Stimulated activated naive CD8-positive, alpha-beta T cell treated with anti-CD3 and anti-CD28 coated beads, Interleukin-15, amount 100 ng/mL, for 72 hours (primary cell): ENCODE data around the gene TYRP1.
"Not testable (repeated sequence)": the region's sequence is repeated elsewhere in the genome, so short reads cannot be mapped to it uniquely, and the experiment has no call there.

Experiments
- ATAC-seq: fragments of 150-1000 bp; cut with Tn5 transposase; 2 replicates; pipeline ENCODE4 v1.10.0; 2021; ENCODE audit warnings: mild to moderate bottlenecking, moderate library complexity
- DNase-seq, 2 donors: peaks; one replicate each; pipeline ENCODE4 v3.0.0; 2021 to 2022
- H3K27ac Mint-ChIP-seq, 2 donors: one replicate each; pipeline ENCODE4 v1.8.0; 2022; ENCODE audit warnings: mild to moderate bottlenecking in 2 of 2, mixed read lengths in 2 of 2, moderate library complexity in 2 of 2
- H3K27me3 Mint-ChIP-seq: one replicate; pipeline ENCODE4 v1.8.0; 2022; ENCODE audit warnings: mixed read lengths
- H3K4me1 Mint-ChIP-seq: one replicate; pipeline ENCODE4 v1.8.0; 2022; ENCODE audit warnings: mild to moderate bottlenecking, mixed read lengths
- H3K4me3 Mint-ChIP-seq, 2 donors: one replicate each; pipeline ENCODE4 v1.8.0; 2022; ENCODE audit warnings: mild to moderate bottlenecking in 2 of 2, mixed read lengths in 2 of 2, moderate library complexity in 1 of 2
- H3K9me3 Mint-ChIP-seq, 2 donors: one replicate each; pipeline ENCODE4 v1.8.0; 2022; ENCODE audit warnings: mixed read lengths in 2 of 2

Gene TYRP1

GRCh38 chr9:12693141-12693540 is at the start of gene TYRP1:
TYRP1 (plus strand) TSS chr9:12693385; CDS start chr9:12693997, 612 bp downstream.
- DNase-seq (no peak), ATAC-seq (no peak)
- H3K4me3 Mint-ChIP-seq: no peak within 1 kb of the TSS
- H3K27me3 Mint-ChIP-seq: no peaks in the 10 kb centered on the region
- no peaks in the 10 kb centered on the region for H3K4me1 Mint-ChIP-seq
- peaks cover 9 to 15% of the 10 kb centered on the region in 2 donors for H3K9me3 Mint-ChIP-seq
- no peak within 1 kb of the TSS for H3K27ac Mint-ChIP-seq

DNA sequence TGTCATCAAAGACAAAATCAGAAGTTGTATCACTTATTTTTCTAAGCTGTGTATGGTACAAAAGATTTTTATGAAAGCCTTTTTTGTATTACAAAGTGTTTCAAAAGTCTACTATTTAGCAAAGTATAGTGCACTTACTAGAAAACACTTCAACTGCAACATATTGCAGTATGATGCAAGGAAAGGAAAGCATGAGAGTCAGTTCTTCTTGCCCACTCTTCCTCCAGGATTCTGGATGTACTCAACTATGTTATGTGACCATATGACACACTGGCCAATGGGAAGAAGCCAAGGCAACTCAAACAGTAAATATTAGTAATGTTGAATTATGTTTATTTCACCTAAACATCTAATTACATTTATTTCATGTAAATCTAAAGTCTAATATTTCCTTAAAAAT is 49.5 kb upstream of the TYRP1 start:
- Mint-ChIP-seq H3K4me3 (no peak overlapping the region), H3K27me3 (no peaks in the 10 kb centered on the region), H3K9me3 (peaks cover 14 to 17% of the 10 kb centered on the region in 2 donors)

DNA sequence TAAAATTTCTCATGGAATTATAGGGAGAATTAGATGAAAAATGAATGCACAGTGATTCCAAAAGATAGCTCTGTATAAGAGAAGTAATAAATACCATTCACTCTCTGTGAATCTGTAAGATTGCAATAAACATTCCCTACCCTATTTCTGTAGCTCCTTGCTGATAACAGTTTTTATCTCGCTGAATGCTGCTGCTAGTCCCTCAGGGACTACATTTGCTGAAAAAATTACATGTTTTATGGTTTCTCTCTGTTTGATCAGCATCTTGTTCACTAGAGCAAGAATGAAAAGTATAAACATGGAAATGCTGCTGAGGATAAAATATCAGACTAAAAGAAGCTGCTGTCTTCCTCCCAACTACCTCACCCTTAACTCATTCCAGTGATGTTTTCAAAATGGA is 44.3 kb upstream of the TYRP1 start:
- no peaks in the 10 kb centered on the region for H3K27me3 Mint-ChIP-seq
- H3K4me3 Mint-ChIP-seq: no peak overlapping the region
- H3K4me1 Mint-ChIP-seq: no peaks in the 10 kb centered on the region
- DNase-seq (no peak), ATAC-seq (no peak)
- H3K27ac Mint-ChIP-seq: no peak overlapping the region
- H3K9me3 Mint-ChIP-seq: peaks cover 14 to 24% of the 10 kb centered on the region in 2 donors

More for the DNA sequence above, 49.5 kb upstream of the TYRP1 start:
- ATAC-seq: no peak
- Mint-ChIP-seq H3K27ac (no peak overlapping the region), H3K4me1 (no peaks in the 10 kb centered on the region)
- no peak for DNase-seq

DNA sequence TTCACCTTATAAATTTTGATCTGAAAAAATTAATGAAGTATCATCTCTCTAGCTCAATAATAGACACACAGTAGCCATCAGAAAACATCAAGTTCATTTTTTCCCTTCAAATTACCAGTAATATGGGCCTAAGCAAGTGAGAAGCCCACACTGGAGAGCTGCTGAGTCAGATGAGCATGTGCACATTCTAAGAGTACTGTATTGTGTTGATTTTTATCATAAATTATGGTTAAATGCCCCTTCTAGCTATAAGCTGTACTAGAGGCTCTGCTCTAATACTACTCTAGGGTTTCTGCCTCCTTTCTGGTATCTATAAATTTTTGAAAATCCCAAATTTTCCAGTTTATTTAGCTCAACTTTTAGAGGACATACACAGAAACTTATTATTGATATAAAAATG is 42.1 kb upstream of the TYRP1 start:
- no peaks in the 10 kb centered on the region for H3K4me1 Mint-ChIP-seq
- H3K27ac Mint-ChIP-seq: no peak overlapping the region
- H3K9me3 Mint-ChIP-seq: peaks cover 13 to 27% of the 10 kb centered on the region in 2 donors
- DNase-seq (no peak), ATAC-seq (no peak)
- H3K27me3 Mint-ChIP-seq: no peaks in the 10 kb centered on the region
- H3K4me3 Mint-ChIP-seq: no peak overlapping the region

DNA sequence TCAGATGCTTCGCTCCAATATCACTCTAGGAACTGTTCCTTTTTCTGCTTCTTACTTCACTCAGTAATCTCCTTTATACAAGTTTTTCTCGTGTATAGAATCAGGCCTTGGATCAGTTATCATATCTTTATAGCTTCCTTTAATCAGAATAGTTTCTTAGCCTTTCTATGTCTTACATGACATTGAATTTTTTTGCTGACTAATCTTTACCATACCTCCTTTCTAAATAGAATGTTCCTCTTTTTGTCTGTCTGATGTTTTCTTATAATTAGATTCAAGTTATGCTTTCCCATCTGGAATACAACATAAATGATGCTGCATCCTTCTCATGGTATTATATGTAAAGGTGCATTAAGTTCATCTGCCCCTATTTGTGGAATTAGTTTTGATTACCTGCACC is 40.2 kb upstream of the TYRP1 start:
- H3K27me3 Mint-ChIP-seq: no peaks in the 10 kb centered on the region
- DNase-seq (no peak), ATAC-seq (no peak)
- H3K27ac Mint-ChIP-seq: no peak overlapping the region
- no peaks in the 10 kb centered on the region for H3K4me1 Mint-ChIP-seq
- H3K4me3 Mint-ChIP-seq: no peak overlapping the region
- H3K9me3 Mint-ChIP-seq: peaks cover 0 to 13% of the 10 kb centered on the region in 2 donors

- Mint-ChIP-seq H3K27ac (no peak overlapping the region), H3K4me3 (no peak overlapping the region), H3K9me3 (peaks cover 10 to 20% of the 10 kb centered on the region in 2 donors)
Observed at GRCh38 chr9:12656803-12657202, 36.4 kb upstream of the TYRP1 start.

DNA sequence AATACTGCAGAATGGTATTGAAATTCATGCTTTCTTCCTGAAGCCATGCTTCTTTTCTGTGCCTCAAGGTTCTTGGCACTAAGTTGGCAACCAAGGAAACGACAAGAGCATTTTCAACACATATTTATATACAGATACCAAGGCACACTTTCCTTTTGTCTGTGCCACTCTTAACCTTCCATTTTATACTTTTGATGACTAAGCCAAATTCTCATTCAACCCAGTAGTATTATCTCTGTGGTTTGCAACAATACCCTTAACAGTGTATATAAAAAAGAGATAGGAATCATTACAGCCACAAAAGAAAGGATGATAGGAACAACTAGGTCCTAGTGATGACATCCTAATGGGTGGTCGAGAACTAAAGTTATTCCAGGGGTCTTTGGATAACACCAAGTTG is 36.0 kb upstream of the TYRP1 start:
- Mint-ChIP-seq H3K4me1 (no peaks in the 10 kb centered on the region), H3K9me3 (peaks cover 10 to 18% of the 10 kb centered on the region in 2 donors), H3K27ac (no peak overlapping the region), H3K4me3 (no peak overlapping the region), H3K27me3 (no peaks in the 10 kb centered on the region)
- no peak for DNase-seq
- ATAC-seq: no peak

More at GRCh38 chr9:12656803-12657202, 36.4 kb upstream of the TYRP1 start:
- no peaks in the 10 kb centered on the region for H3K4me1 Mint-ChIP-seq
- H3K27me3 Mint-ChIP-seq: no peaks in the 10 kb centered on the region
- ATAC-seq: no peak
- DNase-seq: no peak

GRCh38 chr9:12657998-12658397 is 35.2 kb upstream of the TYRP1 start:
- Mint-ChIP-seq H3K4me1 (no peaks in the 10 kb centered on the region), H3K4me3 (no peak overlapping the region), H3K9me3 (peaks cover 10 to 18% of the 10 kb centered on the region in 2 donors), H3K27ac (no peak overlapping the region), H3K27me3 (no peaks in the 10 kb centered on the region)
- no peak for DNase-seq
- no peak for ATAC-seq

GRCh38 chr9:12658531-12659209 is 34.5 kb upstream of the TYRP1 start:
- H3K9me3 Mint-ChIP-seq: peaks cover 14 to 18% of the 10 kb centered on the region in 2 donors
- DNase-seq (no peak), ATAC-seq (no peak)
- H3K27me3 Mint-ChIP-seq: no peaks in the 10 kb centered on the region
- H3K4me1 Mint-ChIP-seq: no peaks in the 10 kb centered on the region
- no peak overlapping the region for H3K27ac Mint-ChIP-seq
- H3K4me3 Mint-ChIP-seq: no peak overlapping the region

- Mint-ChIP-seq H3K4me3 (no peak overlapping the region), H3K4me1 (no peaks in the 10 kb centered on the region), H3K27ac (no peak overlapping the region), H3K9me3 (peaks cover 15 to 18% of the 10 kb centered on the region in 2 donors), H3K27me3 (no peaks in the 10 kb centered on the region)
- ATAC-seq (no peak), DNase-seq (no peak)
Observed at GRCh38 chr9:12659220-12659619, 34.0 kb upstream of the TYRP1 start.

DNA sequence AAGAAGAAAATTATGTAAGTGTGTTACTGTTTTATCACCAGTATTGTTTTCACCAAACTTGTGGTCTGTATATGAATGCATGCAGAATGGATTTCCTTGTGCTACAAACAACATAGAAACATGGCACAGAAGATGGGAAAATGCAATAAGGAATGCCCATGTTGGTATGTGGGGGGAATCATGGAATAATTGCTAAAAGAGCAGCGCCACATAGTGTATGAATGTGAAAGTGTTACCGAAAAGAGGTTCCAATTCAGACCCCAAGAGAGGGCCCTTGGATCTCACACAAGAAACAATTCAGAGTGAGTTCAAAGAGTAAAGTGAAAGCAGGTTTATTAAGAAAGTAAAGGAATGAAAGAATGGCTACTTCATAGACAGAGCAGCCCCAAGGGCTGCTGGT is 26.4 kb upstream of the TYRP1 start:
- H3K4me1 Mint-ChIP-seq: no peaks in the 10 kb centered on the region
- H3K27ac Mint-ChIP-seq: no peak overlapping the region
- H3K9me3 Mint-ChIP-seq: peaks cover 10 to 13% of the 10 kb centered on the region in 2 donors
- no peak for DNase-seq
- H3K27me3 Mint-ChIP-seq: no peaks in the 10 kb centered on the region
- ATAC-seq: no peak
- H3K4me3 Mint-ChIP-seq: no peak overlapping the region

GRCh38 chr9:12667892-12668291 is 25.3 kb upstream of the TYRP1 start:
- Mint-ChIP-seq H3K27me3 (no peaks in the 10 kb centered on the region), H3K4me3 (no peak overlapping the region), H3K27ac (no peak overlapping the region), H3K9me3 (peaks cover 10 to 13% of the 10 kb centered on the region in 2 donors), H3K4me1 (no peaks in the 10 kb centered on the region)
- ATAC-seq (no peak), DNase-seq (no peak)

- ATAC-seq (no peak), DNase-seq (no peak)
- H3K9me3 Mint-ChIP-seq: peaks cover 4 to 7% of the 10 kb centered on the region in 2 donors
- no peaks in the 10 kb centered on the region for H3K4me1 Mint-ChIP-seq
- no peaks in the 10 kb centered on the region for H3K27me3 Mint-ChIP-seq
- no peak overlapping the region for H3K27ac Mint-ChIP-seq
- no peak overlapping the region for H3K4me3 Mint-ChIP-seq
Observed at GRCh38 chr9:12670006-12670405, 23.2 kb upstream of the TYRP1 start.

- no peaks in the 10 kb centered on the region for H3K4me1 Mint-ChIP-seq
- H3K9me3 Mint-ChIP-seq: peaks cover 4 to 5% of the 10 kb centered on the region in 2 donors
- ATAC-seq (no peak), DNase-seq (no peak)
- H3K27ac Mint-ChIP-seq: no peak overlapping the region
- H3K27me3 Mint-ChIP-seq: no peaks in the 10 kb centered on the region
- no peak overlapping the region for H3K4me3 Mint-ChIP-seq
Observed at GRCh38 chr9:12674961-12675360, 18.2 kb upstream of the TYRP1 start.

- not testable (repeated sequence) for ATAC-seq, DNase-seq, H3K4me1 Mint-ChIP-seq, H3K27ac Mint-ChIP-seq, H3K4me3 Mint-ChIP-seq, H3K27me3 Mint-ChIP-seq
- peaks cover 7 to 12% of the 10 kb centered on the region in 2 donors for H3K9me3 Mint-ChIP-seq
Observed at GRCh38 chr9:12677462-12678126, 15.6 kb upstream of the TYRP1 start.

DNA sequence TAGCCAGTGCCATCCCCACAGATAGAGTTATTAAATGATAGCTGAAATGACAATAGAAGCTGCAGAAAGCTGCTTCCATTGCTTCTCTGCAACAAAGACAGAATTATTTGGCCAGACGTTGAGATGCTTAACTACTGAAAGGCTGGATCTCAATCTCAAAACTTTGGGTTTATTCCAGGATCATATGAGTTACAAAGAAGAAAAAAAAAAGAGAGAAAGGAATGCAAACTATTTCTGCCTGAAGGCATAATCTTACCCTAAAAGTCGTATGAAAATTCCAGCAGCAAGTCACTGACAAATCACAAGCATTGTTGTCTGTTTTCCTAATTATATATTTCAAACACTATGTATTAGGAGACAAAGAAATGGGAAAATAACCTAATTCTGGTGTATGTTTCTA is 12.8 kb upstream of the TYRP1 start:
- no peak overlapping the region for H3K27ac Mint-ChIP-seq
- H3K27me3 Mint-ChIP-seq: no peaks in the 10 kb centered on the region
- DNase-seq (no peak), ATAC-seq (no peak)
- peaks cover 15 to 18% of the 10 kb centered on the region in 2 donors for H3K9me3 Mint-ChIP-seq
- no peak overlapping the region for H3K4me3 Mint-ChIP-seq
- no peaks in the 10 kb centered on the region for H3K4me1 Mint-ChIP-seq
